RPMI7951 (cell line): ENCODE measurements around the gene VPS13C. TPM values are rescaled to one million over a fixed set of nuclear protein-coding genes. Genes with fewer than 3 reads are reported as not detected.
A peak's percentile ranks its signal among the peaks of the same experiment; 100 is the strongest.

ENCODE experiments used
- DNase-seq: peaks from one replicate; pipeline ENCODE4 v3.0.0-alpha.2; 2012; ENCODE audit warnings: low read depth
- total RNA-seq: library from RNA; depleted of rRNA; stranded (reverse); fragments of >200 nt; shearing (Covaris generic); gene quantifications from 2 replicates; pipeline ENCODE4 v1.2.3, GENCODE V29; 2014

Gene VPS13C
- total RNA-seq, 1 experiment from 2014 or later = 30.3 TPM

DNA sequence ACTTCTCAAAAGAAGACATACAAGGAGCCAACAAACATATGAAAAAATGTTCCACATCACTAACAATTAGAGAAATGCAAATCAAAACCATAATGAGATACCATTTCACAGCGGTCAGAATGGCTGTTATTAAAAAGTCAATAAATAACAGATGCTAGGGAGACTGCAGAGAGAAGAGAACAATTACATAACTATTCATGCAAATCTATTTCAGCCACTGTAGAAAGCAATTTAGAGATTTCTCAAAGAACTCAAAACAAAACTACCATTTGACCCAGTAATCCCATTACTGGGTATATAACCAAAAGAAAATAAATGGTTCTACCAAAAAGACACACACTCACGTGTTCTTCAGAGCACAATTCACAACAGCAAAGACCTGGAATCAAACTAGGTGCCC lies 116.3 kb downstream of the VPS13C start:
- DNase-seq = no peak

GRCh38 chr15:61938249-61938648 lies 122.0 kb downstream of the VPS13C start:
- no peak for DNase-seq

GRCh38 chr15:61936528-61937195 lies 123.6 kb downstream of the VPS13C start:
- no peak for DNase-seq

- no peak for DNase-seq
Measured at GRCh38 chr15:61935493-61935892, 124.8 kb downstream of the VPS13C start.

- DNase-seq = no peak
Measured at GRCh38 chr15:61929452-61929851, 130.8 kb downstream of the VPS13C start.

GRCh38 chr15:61923173-61923572 lies 137.1 kb downstream of the VPS13C start:
- no peak for DNase-seq

DNA sequence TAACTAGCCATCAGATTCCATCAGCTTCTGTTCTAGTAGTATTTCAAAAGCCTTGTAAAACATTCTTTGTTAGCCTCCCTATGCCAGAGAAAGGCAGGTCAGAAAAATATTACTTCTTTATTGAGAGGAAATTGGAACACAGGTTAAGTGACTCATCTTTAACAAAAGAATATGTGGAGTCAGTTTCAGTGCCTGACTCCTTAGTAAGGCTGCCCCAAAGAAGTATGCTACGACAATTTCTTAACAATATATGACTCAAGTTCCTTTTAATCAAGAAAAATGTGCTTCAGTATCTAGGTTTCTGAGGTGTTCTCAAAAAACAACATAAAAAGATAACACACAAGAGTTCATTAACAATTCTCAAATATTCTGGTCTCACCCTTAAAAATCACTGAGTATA lies 139.2 kb downstream of the VPS13C start:
- no peak for DNase-seq

- peak; percentile 3 for DNase-seq
Measured at GRCh38 chr15:61917457-61917856, 142.8 kb downstream of the VPS13C start.

GRCh38 chr15:61916104-61916503 lies 144.1 kb downstream of the VPS13C start:
- peak; percentile 90 for DNase-seq

- DNase-seq = peak; percentile 33
Measured at GRCh38 chr15:61915640-61916039, 144.6 kb downstream of the VPS13C start.

GRCh38 chr15:61910839-61911369 lies 149.3 kb downstream of the VPS13C start:
- DNase-seq = no peak

GRCh38 chr15:61908241-61908640 lies 152.0 kb downstream of the VPS13C start:
- DNase-seq = no peak

- no peak for DNase-seq
Measured at GRCh38 chr15:61907753-61908086, 152.5 kb downstream of the VPS13C start.

DNA sequence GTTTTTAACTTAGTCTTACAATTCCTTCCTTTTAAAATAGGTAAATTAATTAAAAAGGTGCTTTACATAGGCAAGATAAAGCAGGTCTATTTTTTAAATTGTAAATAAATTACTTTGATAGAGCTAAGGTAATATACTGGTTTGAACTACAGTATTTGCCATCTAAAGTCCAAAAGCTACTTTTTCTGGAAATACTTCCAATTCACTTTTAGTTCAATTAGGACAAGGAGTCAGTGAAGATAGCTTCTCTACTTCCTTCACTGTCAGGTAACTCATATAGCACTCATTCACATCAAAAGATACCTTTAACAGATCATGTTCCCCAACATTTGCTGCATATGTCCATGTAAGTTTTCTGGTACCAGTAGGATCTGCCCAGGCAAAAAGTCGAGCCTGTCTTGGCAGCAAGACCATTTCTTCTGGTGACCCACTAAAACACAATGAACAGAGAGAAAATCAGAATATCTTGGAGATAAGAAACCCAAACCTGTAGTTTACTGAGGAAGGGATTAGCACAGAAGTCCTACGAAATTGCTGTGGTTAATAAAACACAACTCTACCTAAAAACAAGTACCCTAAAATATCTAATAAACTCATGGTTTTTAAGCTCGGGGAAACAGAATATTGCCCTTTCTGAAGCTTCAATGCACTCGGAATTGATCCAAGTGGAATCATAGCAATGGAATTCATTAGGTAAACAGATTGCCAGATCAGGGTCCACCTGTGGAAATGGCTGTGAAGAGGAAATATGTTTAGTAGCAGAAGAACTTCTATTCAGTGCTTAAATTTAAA lies 153.1 kb downstream of the VPS13C start:
- DNase-seq = no peak

GRCh38 chr15:61893146-61893545 lies 167.1 kb downstream of the VPS13C start:
- no peak for DNase-seq

DNA sequence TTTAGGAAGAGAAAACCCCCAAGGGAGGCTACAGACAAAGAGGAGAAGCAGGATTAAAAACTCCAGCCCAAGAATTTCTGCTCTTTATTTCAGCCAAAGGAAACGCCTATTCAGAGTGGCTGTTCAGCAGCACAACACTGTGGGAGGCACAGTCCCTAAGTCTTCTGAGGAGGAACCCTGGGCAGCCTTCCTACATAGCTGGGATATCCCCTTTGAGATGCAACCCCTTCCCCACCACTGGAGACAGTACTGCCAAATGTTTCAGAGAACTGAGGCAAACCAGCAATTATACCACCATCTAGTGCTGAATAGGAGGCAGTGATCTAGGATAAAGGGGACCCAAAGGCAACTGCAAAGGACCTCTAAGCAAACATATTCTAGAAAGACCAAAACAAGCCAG lies 168.1 kb downstream of the VPS13C start:
- DNase-seq = no peak

- DNase-seq = peak; percentile 32
Measured at GRCh38 chr15:61890106-61890505, 170.1 kb downstream of the VPS13C start.

DNA sequence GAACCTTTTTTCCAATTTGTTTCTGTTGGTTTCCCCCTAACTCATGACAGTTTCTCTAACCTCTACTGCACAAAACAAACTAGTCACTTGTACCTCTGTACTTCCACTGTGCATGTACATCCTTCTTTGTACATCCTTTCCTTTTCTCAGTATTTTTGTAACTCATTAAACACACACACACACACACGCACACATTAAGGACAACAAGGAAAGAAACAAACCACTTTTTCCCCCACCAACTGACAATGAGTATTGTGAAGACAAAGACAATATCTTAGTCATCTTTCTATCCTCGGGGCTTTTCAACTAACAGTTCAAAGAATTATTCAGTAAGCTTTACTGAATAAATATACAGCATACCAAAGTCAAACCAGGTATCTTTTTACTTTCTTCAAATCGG lies 170.5 kb downstream of the VPS13C start:
- peak; percentile 52 for DNase-seq

- DNase-seq = no peak
Measured at GRCh38 chr15:61888074-61888780, 172.0 kb downstream of the VPS13C start.

GRCh38 chr15:61880084-61880483 lies 180.2 kb downstream of the VPS13C start:
- DNase-seq = no peak

- no peak for DNase-seq
Measured at GRCh38 chr15:61879219-61879618, 181.0 kb downstream of the VPS13C start.

- DNase-seq = peak; percentile 26
Measured at GRCh38 chr15:61871926-61872522, 188.2 kb downstream of the VPS13C start.
